HG03135 (cell line): ENCODE data around the gene CYP26C1.
A peak's percentile ranks its signal among the peaks of the same experiment; 100 is the strongest.

Source experiments
- ATAC-seq: cut with Tn5 transposase; IDR thresholded peaks from one replicate; pipeline ENCODE4 v1.9.1; 2021; ENCODE audit warnings: mild to moderate bottlenecking, moderate library complexity; ENCODE audit not compliant: unreplicated experiment

CYP26C1 gene, protein sequence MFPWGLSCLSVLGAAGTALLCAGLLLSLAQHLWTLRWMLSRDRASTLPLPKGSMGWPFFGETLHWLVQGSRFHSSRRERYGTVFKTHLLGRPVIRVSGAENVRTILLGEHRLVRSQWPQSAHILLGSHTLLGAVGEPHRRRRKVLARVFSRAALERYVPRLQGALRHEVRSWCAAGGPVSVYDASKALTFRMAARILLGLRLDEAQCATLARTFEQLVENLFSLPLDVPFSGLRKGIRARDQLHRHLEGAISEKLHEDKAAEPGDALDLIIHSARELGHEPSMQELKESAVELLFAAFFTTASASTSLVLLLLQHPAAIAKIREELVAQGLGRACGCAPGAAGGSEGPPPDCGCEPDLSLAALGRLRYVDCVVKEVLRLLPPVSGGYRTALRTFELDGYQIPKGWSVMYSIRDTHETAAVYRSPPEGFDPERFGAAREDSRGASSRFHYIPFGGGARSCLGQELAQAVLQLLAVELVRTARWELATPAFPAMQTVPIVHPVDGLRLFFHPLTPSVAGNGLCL

DNA sequence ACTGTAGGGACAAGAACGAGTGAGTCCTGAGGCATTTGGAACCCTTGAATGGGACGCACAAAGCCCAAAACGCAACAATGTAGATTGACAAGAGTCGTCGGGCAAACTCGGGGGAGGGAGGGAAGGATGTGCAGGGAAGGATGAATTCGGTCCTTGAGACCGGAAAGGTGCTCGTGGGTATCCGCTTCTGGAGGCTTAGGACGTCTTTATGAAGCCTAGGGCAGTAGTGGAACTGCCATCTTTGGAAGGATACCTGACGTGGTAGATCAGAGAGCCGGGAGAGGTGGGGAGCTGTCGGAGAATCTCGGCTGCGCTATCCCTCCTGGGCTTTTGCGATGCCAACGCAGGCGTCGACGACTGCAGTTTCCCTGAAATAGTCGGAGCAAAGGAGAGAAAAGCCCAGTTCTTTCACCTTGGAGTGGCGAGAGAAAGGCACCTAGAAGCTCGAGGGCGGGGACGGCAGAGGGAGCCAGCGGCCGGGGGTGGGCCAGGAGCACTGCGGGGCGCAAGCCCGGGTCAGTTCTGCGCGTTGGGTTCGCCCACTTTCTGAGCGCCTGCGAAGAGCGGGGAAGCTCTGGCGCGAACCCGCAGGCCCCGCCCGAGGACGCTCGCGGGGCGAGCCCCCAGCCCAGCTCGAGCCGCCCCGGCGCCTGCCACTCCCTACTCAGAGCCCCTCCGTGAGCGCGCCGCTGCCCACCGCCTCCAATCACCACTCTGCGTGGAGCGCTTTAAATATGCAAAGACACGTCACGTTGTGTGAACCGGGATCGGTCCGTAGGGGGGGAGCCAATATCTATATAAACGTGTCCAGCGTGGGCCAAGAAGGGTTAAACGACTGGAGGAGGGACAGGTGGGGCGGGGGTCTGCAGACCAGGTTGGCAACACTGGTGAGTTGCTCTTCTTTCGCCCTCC, at the start of gene CYP26C1:
CYP26C1 (plus strand) TSS at position 824 of the 912 bp plus-strand sequence. CDS start 466 bp downstream, outside the sequence.
- ATAC-seq: no peak

DNA sequence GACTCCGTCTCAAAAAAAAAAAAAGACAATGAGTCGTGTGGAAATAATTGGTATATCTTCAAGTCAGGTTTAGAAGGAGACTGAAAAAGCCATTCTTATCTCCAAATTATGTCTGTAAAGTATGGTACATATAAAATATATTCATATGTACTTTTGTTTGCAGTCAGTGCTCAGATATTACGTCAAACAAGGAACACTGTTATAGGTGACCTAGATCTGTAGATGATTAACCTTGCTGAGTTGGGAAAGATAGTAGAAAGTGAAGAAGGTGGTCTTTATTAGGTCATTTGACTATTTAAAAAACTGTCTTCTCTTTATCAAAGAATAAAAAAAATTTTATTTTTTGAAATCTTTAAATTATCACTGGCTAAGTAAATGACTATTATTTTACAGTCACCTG, 44.9 kb upstream of the CYP26C1 start:
- ATAC-seq: no peak

DNA sequence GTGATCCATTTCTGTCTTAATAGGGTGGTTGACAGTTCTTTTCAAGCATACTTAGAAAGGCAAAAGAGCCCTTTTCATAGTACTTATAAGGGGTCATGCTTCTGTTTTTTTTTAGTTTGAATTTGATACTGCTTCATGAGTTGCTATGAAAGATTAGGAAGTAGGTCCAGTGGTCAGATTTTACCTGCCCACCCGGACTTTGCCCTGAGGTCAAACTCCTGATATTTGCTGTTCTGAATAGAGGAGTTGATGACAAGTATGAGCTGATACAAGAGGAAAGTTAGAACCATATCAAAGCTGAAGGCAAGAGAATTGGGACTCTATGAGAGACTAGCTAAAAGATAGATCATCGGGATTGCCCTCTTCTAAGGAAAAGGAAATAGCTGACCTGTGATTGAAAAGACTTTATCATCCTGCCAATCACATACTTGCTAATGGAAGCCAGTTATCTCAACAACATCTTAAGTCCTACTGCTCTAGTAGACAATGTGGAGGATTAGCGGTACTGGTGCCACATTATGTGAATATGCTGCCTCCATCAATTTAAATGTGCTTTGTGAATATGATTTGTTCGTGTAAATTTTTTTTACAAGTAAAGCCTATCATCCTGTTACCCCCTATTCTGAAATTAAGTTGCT, 37.5 kb upstream of the CYP26C1 start:
- no peak for ATAC-seq

DNA sequence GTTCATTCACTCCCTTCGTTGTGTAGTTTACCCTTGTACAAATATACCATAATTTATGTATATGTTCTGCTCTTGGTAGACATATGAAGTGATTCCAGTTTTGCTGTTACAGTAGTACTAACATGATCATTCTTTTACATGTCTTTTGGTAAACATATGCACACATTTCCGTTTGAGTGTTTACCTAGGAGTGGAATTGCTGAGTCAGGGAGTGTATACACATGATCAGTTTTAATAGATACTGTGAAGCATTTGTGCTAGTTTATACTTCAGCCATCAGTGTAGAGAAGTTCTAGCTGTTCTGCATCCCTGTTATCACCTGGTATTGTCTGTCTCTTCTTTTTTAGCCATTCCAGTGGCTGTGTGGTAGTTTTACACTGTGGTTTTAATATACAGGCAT, 34.5 kb upstream of the CYP26C1 start:
- ATAC-seq: no peak

GRCh38 chr10:93027508-93027907, 33.1 kb upstream of the CYP26C1 start:
- ATAC-seq: no peak

- ATAC-seq: no peak
These were observed 31.7 kb upstream of the CYP26C1 start for GRCh38 chr10:93028883-93029282.

GRCh38 chr10:93030409-93030808, 30.2 kb upstream of the CYP26C1 start:
- ATAC-seq: no peak

DNA sequence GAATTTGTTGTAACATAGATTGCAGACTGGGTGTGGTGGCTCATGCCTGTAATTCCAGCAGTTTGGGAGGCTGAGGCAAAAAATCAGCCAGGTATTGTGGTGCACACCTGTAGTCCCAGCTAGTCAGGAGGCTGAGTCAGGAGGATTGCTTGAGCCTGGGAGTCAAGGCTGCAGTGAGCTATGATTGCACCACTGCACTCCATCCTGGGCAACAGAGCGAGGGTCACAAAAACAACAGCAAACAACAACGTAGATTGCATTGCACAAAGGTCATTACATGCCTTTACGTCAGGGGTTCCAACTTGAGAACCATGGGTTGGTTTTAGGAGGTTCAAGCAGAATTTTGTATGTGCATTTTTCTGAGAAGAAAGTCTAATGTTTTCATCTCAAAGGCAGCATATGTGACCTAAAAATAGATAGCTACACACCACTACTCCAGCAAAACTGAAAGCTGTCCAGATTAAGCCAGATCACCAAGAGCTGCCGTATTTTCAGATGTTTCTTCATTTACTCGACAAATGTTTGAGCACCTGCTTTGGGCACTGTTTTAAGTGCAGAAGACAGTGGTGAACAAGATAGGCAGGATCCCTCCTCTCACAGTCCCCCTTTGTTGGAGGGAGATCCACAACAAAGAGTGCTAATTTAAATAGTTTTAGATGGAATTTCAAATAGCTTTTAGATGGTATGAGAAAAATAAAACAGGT, 28.3 kb upstream of the CYP26C1 start:
- ATAC-seq: no peak

- ATAC-seq: no peak
These were observed 27.8 kb upstream of the CYP26C1 start for GRCh38 chr10:93032809-93033137.

GRCh38 chr10:93034426-93034825, 26.2 kb upstream of the CYP26C1 start:
- ATAC-seq: no peak

- no peak for ATAC-seq
These were observed 21.5 kb upstream of the CYP26C1 start for GRCh38 chr10:93039110-93039509.

GRCh38 chr10:93039721-93040120, 20.9 kb upstream of the CYP26C1 start:
- no peak for ATAC-seq

GRCh38 chr10:93054486-93054885, 6.1 kb upstream of the CYP26C1 start:
- no peak for ATAC-seq

- ATAC-seq: no peak
These were observed 2.5 kb upstream of the CYP26C1 start for GRCh38 chr10:93058139-93058538.

GRCh38 chr10:93060887-93061593, 442 bp downstream of the CYP26C1 start:
- ATAC-seq: no peak

DNA sequence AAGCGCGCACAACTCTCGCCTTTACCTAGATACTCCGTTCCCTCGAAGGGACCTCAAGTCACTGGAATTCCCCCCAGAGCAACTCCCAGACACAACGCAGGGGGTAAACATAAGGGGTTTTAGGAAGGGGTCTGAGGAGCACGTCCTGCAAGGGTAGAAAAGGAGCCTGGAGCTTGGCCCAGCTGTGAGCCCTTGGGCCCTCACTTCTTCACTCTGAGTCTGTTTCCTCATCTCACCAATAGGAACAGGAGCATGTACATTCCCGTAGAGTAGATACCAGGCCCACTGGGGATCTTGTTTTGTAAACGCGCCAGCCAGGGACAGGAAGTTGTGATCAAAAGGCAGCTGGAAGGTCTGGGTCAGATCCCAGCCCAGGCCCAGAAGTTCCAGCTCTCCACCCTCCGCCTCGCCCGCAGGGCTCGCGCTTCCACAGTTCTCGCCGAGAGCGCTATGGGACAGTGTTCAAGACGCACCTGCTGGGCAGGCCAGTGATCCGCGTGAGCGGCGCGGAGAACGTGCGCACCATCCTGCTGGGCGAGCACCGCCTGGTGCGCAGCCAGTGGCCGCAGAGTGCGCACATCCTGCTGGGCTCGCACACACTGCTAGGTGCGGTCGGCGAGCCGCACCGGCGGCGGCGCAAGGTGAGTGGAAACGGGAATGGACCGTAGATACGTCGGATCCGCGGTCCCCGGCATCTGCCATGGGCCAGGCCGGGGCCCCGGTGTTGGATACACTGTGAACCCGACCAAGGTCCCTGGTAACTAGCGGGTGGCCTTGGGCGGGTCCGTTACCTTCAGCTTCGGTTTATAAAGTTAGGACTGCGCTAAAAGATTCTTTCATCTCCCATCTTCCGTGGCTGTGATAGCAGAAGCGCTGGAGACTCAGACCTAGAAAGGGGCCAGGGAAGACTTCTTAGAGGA, 1.3 kb downstream of the CYP26C1 start:
- no peak for ATAC-seq

GRCh38 chr10:93062514-93063143, 2.0 kb downstream of the CYP26C1 start:
- ATAC-seq: peak; percentile 67

- no peak for ATAC-seq
These were observed 2.8 kb downstream of the CYP26C1 start for GRCh38 chr10:93063144-93063976.
